ENCODE data around the gene VCPKMT.

The VCPKMT gene

DNA sequence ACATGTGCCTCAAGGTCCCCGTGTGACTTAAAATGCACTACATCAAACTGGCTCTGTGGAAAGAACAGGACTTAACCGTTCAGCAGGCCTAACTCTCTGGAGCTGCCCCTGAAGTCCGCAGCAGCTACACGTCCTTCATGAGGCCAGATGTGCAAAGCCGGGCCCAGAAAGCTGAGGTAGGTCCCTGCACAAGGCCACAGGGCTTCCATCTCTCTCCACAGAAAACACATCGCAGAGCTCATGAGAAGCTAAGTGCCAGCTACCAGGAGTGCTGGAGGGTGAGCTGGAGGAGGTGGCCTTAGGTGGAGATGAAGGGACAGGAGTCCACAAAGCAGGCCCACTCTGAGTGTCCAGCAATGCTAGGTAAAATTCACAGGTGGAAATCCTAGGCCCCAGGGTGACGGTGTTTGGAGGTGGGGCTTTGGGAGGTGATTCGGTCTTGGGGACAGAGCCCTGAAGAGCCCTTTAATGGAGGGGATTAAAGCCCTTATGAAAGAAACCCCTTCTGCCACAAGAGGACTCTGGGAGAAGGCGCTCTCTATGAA is 52.4 kb downstream of the VCPKMT start:
- H3K27ac ChIP-seq = no peak overlapping the region
- TF ChIP-seq, protein P1, sequence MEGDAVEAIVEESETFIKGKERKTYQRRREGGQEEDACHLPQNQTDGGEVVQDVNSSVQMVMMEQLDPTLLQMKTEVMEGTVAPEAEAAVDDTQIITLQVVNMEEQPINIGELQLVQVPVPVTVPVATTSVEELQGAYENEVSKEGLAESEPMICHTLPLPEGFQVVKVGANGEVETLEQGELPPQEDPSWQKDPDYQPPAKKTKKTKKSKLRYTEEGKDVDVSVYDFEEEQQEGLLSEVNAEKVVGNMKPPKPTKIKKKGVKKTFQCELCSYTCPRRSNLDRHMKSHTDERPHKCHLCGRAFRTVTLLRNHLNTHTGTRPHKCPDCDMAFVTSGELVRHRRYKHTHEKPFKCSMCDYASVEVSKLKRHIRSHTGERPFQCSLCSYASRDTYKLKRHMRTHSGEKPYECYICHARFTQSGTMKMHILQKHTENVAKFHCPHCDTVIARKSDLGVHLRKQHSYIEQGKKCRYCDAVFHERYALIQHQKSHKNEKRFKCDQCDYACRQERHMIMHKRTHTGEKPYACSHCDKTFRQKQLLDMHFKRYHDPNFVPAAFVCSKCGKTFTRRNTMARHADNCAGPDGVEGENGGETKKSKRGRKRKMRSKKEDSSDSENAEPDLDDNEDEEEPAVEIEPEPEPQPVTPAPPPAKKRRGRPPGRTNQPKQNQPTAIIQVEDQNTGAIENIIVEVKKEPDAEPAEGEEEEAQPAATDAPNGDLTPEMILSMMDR (IDR thresholded peaks at IDR 0.05) = no peak
- TF ChIP-seq ZFX (IDR thresholded peaks at IDR 0.05; ENCODE audit: borderline replicate concordance) = no peak

DNA sequence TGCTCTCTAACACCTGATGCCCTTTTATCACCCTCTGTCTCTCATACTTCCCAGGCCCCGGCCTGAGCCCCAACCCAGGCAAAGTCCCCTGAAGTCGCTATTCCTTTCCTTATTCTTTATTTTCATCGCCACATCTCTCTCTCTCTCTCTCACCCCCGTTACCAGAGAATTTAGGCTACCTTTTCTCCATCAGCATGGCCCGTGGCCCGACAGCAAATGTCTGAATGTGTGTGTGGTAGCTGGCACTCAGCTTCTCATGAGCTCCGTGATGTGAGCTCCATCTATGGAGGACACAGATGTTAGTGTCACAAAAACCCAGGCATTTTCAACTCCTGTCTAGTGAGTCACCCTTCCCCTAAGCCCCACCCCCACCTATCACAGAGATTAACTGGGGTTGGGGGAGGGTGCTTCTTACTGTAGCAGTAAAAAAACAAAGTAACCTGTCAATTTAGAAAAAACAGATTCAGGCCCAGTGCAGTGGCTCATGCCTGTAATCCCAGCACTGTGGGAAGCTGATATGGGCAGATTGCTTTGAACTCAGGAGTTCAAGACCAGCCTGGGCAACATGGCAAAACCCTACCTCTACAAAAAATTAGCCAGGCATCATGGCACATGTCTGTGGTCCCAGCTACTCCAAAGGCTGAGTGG is 53.8 kb downstream of the VCPKMT start:
- TF ChIP-seq ZFX (IDR thresholded peaks at IDR 0.05; ENCODE audit: borderline replicate concordance) = no peak
- TF ChIP-seq, protein P1 (IDR thresholded peaks at IDR 0.05) = no peak
- no peak overlapping the region for H3K27ac ChIP-seq

DNA sequence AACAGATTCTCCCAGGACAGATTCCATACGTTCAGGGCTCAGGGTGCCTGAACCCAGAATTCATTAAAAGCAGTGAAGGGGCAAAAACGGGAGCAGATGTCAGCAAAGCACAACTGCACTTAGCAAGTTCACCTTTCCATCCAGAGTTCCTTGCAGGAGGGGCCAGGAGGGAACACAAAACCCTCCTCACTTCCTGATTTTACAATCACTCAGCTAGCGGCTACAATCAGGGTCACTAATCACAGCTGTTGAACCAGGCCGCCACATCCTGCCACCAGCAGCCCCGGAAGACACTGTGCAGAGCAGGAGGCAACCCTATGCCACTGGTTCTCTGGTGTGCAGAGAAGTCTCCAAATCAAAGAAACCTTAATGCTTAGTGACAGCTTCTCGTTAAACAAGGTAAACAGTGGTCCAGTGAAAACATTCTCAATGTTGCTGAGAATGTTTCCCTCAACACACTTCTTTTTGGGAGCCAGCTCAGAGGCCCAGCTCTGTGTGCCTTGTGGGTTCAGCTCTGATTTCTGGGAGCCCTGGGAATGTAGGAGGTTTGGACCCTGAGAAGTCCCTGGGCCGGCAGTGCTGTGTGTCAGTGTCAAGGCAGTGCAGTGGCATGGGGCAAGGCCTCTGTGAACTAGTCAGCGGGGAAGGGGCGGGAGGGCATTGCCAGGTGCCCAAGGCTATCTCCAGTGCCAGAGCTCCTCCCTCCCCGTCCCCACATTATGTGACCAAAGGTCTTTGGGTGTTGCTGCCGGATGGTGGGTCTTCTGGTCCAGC is 54.5 kb downstream of the VCPKMT start:
- no peak for TF ChIP-seq ZFX (IDR thresholded peaks at IDR 0.05; ENCODE audit: borderline replicate concordance)
- TF ChIP-seq, protein P1 (IDR thresholded peaks at IDR 0.05) = no peak
- H3K27ac ChIP-seq = no peak overlapping the region

DNA sequence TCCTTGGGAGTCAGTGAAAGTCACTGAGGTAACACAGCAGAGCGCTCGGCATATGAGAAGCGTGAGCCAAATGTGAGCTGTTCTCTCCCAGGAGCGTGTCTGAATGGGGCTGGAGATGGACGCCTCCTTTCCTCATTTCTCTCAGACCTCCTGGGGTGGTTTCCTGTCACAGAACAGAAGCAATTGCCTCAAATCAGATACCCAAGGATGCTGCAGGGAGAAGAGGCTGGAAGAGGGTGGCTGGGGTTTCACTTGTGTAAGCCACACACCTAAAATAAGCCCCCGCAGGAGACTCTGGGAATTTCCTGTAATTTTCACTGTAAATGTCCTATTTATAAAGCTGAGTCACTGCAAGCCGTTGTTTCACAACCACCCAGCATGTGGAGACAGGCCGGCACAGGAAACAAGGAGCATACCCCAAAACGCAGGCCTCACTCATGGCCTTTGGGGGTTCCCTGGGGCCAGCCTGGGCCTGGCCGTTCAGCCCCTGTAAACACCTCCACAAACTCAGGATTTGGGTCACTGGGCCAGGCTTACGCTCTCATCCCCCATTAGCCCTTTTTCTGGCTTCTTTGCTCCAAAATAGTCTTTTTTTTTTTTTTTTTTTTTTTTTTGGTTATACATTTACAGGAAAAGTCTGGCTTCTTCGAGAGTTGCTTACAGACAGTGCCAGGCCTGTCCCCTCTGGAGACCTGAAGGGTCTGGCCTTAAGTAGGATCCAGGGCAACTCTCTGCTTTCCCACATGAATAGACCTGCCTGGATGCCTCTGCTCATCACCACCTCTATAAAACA is 55.3 kb downstream of the VCPKMT start:
- no peak overlapping the region for H3K27ac ChIP-seq
- TF ChIP-seq, protein P1 (IDR thresholded peaks at IDR 0.05) = no peak
- TF ChIP-seq ZFX (IDR thresholded peaks at IDR 0.05; ENCODE audit: borderline replicate concordance) = no peak

DNA sequence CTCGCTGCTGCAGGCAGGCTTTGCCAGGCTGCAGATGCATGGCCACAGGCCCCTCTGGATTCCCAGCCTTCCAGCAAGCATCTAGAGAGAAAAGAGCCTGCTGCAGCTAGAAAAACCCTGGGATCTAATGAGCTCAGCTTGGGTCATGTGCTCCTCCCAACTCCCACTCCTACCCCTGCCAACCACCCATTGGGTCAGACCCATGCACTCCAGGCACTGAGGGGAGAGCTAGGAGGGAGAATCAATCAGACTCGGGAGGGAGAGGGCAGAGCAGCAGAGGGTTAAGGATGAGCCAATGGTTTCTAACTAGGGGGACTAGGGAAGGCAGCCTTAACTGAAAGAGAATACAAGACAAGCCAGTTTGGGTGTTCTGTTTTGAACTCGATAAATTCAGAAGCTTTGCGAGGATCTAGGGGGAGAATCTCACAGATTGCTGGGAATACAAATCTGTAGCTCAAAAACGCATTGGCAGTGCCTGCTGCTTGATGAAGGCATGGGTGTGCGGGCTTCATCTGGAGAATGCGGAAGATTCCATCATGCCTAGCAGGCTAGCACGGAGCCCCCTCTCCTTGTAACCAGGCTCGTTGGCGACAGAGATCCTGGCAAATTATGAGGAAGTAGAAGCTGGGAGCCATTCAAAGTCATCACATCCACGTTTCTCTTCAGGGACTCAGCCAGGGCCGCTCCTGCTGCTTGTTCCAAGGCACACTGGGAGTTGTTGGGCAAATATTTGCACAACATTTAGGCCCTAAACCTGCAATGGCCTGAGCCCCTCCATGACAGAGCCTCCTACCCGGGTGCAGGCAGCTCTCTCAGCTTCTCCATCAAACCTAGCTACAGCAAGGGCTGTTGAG is 56.4 kb downstream of the VCPKMT start:
- TF ChIP-seq, protein P1 (IDR thresholded peaks at IDR 0.05) = no peak
- TF ChIP-seq ZFX (IDR thresholded peaks at IDR 0.05; ENCODE audit: borderline replicate concordance) = no peak
- H3K27ac ChIP-seq = no peak overlapping the region

Data from 22Rv1 (cell line).